Fibroblast of gingiva (primary cell): ENCODE data around the gene TMEM156.

Experiments
- DNase-seq: peaks from one replicate; pipeline ENCODE4 v3.0.0-alpha.2; 2011; ENCODE audit warnings: low read depth

Gene TMEM156

GRCh38 chr4:38924353-38924752 is 107.9 kb downstream of the TMEM156 start:
- no peak for DNase-seq

- no peak for DNase-seq
Observed at GRCh38 chr4:38923746-38924145, 108.5 kb downstream of the TMEM156 start.

GRCh38 chr4:38921151-38921550 is 111.1 kb downstream of the TMEM156 start:
- peak; percentile 41 for DNase-seq

GRCh38 chr4:38920677-38921076 is 111.5 kb downstream of the TMEM156 start:
- no peak for DNase-seq

- DNase-seq = no peak
Observed at GRCh38 chr4:38920186-38920585, 112.0 kb downstream of the TMEM156 start.

- no peak for DNase-seq
Observed at GRCh38 chr4:38919494-38919893, 112.7 kb downstream of the TMEM156 start.

GRCh38 chr4:38917481-38918025 is 114.7 kb downstream of the TMEM156 start:
- no peak for DNase-seq
